Islet of Langerhans (tissue), 1 donor: ENCODE results near the gene SLC25A47.

Experiments
- FAIRE-seq: peaks from one replicate; lab custom pipeline; 2011; peaks lifted over from hg19 to GRCh38; lab: Jason Lieb, UNC

The SLC25A47 gene

GRCh38 chr14:100348784-100349685 is 25.9 kb downstream of the SLC25A47 start:
- no peak for FAIRE-seq

- FAIRE-seq = no peak
Observed at GRCh38 chr14:100350276-100350926, 27.3 kb downstream of the SLC25A47 start.

GRCh38 chr14:100350986-100351385 is 27.8 kb downstream of the SLC25A47 start:
- no peak for FAIRE-seq

- no peak for FAIRE-seq
Observed at GRCh38 chr14:100358396-100358795, 35.3 kb downstream of the SLC25A47 start.

- no peak for FAIRE-seq
Observed at GRCh38 chr14:100359111-100359510, 36.0 kb downstream of the SLC25A47 start.

GRCh38 chr14:100359881-100360280 is 36.7 kb downstream of the SLC25A47 start:
- no peak for FAIRE-seq

- no peak for FAIRE-seq
Observed at GRCh38 chr14:100361626-100362025, 38.5 kb downstream of the SLC25A47 start.

GRCh38 chr14:100362311-100362927 is 39.3 kb downstream of the SLC25A47 start:
- no peak for FAIRE-seq

GRCh38 chr14:100363053-100363452 is 39.9 kb downstream of the SLC25A47 start:
- FAIRE-seq = peak; percentile 98

GRCh38 chr14:100364403-100364802 is 41.3 kb downstream of the SLC25A47 start:
- FAIRE-seq = no peak

GRCh38 chr14:100365741-100366140 is 42.6 kb downstream of the SLC25A47 start:
- no peak for FAIRE-seq

GRCh38 chr14:100369019-100369418 is 45.9 kb downstream of the SLC25A47 start:
- no peak for FAIRE-seq

GRCh38 chr14:100370003-100370402 is 46.9 kb downstream of the SLC25A47 start:
- FAIRE-seq = no peak

GRCh38 chr14:100371773-100372172 is 48.6 kb downstream of the SLC25A47 start:
- FAIRE-seq = no peak

- FAIRE-seq = no peak
Observed at GRCh38 chr14:100372357-100373048, 49.4 kb downstream of the SLC25A47 start.

GRCh38 chr14:100374270-100374669 is 51.1 kb downstream of the SLC25A47 start:
- FAIRE-seq = no peak

GRCh38 chr14:100374876-100375265 is 51.7 kb downstream of the SLC25A47 start:
- no peak for FAIRE-seq

GRCh38 chr14:100375266-100375962 is 52.3 kb downstream of the SLC25A47 start:
- no peak for FAIRE-seq

- FAIRE-seq = no peak
Observed at GRCh38 chr14:100375963-100376735, 53.0 kb downstream of the SLC25A47 start, which contains the start of gene WDR25. TSS of gene WDR25 (plus strand) at chr14:100376485.

GRCh38 chr14:100376751-100377171 is 53.6 kb downstream of the SLC25A47 start:
- no peak for FAIRE-seq
